HG03139 (cell line): ENCODE data around the gene HAUS5.

Experiments used
- ATAC-seq: cut with Tn5 transposase; IDR thresholded peaks from one replicate; pipeline ENCODE4 v1.9.1; 2021; ENCODE audit not compliant: unreplicated experiment

The HAUS5 gene

GRCh38 chr19:35669974-35670373 is 57.4 kb downstream of the HAUS5 start:
- no peak for ATAC-seq

GRCh38 chr19:35670686-35671085 is 58.2 kb downstream of the HAUS5 start:
- no peak for ATAC-seq

- no peak for ATAC-seq
Measured at GRCh38 chr19:35671818-35672217, 59.3 kb downstream of the HAUS5 start.

- no peak for ATAC-seq
Measured at GRCh38 chr19:35673121-35673804, 60.7 kb downstream of the HAUS5 start.
